ENCODE results near the gene NTNG2.
"Not testable (repeated sequence)": the region's sequence is repeated elsewhere in the genome, so short reads cannot be mapped to it uniquely, and the experiment has no call there.

NTNG2 gene

GRCh38 chr9:132245465-132245864 lies 83.6 kb downstream of the NTNG2 start:
- no peak overlapping the region for H3K27ac Mint-ChIP-seq (ENCODE audit: low read depth)
- peaks cover 15% of the 10 kb centered on the region for H3K27me3 Mint-ChIP-seq
- DNase-seq (ENCODE audit: low spot score in 2 of 2): no peak
- H3K4me3 Mint-ChIP-seq: no peak overlapping the region
- peaks cover 8% of the 10 kb centered on the region for H3K36me3 Mint-ChIP-seq (ENCODE audit: insufficient read depth)
- ATAC-seq (replicated peaks; ENCODE audit: extremely low read depth, poor library complexity, severe bottlenecking): no peak
- peaks cover 13% of the 10 kb centered on the region for H3K4me1 Mint-ChIP-seq
- H3K9me3 Mint-ChIP-seq: no peaks in the 10 kb centered on the region

GRCh38 chr9:132247942-132248341 lies 86.1 kb downstream of the NTNG2 start:
- Mint-ChIP-seq H3K9me3 (no peaks in the 10 kb centered on the region), H3K4me1 (no peaks in the 10 kb centered on the region), H3K27ac (ENCODE audit: low read depth) (no peak overlapping the region), H3K36me3 (ENCODE audit: insufficient read depth) (peaks cover 2% of the 10 kb centered on the region), H3K4me3 (no peak overlapping the region), H3K27me3 (peaks cover 15% of the 10 kb centered on the region)
- ATAC-seq (replicated peaks; ENCODE audit: extremely low read depth, poor library complexity, severe bottlenecking) (no peak), DNase-seq (ENCODE audit: low spot score in 2 of 2) (no peak)

GRCh38 chr9:132249123-132249522 lies 87.3 kb downstream of the NTNG2 start:
- Mint-ChIP-seq H3K9me3 (no peaks in the 10 kb centered on the region), H3K36me3 (ENCODE audit: insufficient read depth) (no peaks in the 10 kb centered on the region), H3K27ac (ENCODE audit: low read depth) (no peak overlapping the region), H3K27me3 (peaks cover 15% of the 10 kb centered on the region), H3K4me3 (no peak overlapping the region), H3K4me1 (no peaks in the 10 kb centered on the region)
- DNase-seq (ENCODE audit: low spot score in 2 of 2) (no peak), ATAC-seq (replicated peaks; ENCODE audit: extremely low read depth, poor library complexity, severe bottlenecking) (no peak)

GRCh38 chr9:132249690-132250089 lies 87.8 kb downstream of the NTNG2 start:
- peaks cover 15% of the 10 kb centered on the region for H3K27me3 Mint-ChIP-seq
- H3K4me1 Mint-ChIP-seq: no peaks in the 10 kb centered on the region
- no peak for DNase-seq (ENCODE audit: low spot score in 2 of 2)
- H3K36me3 Mint-ChIP-seq (ENCODE audit: insufficient read depth): no peaks in the 10 kb centered on the region
- no peaks in the 10 kb centered on the region for H3K9me3 Mint-ChIP-seq
- no peak overlapping the region for H3K4me3 Mint-ChIP-seq
- ATAC-seq (replicated peaks; ENCODE audit: extremely low read depth, poor library complexity, severe bottlenecking): no peak
- H3K27ac Mint-ChIP-seq (ENCODE audit: low read depth): no peak overlapping the region

GRCh38 chr9:132250324-132251262 lies 88.7 kb downstream of the NTNG2 start:
- H3K36me3 Mint-ChIP-seq (ENCODE audit: insufficient read depth): no peaks in the 10 kb centered on the region
- H3K9me3 Mint-ChIP-seq: no peaks in the 10 kb centered on the region
- peaks cover 15% of the 10 kb centered on the region for H3K27me3 Mint-ChIP-seq
- ATAC-seq (replicated peaks; ENCODE audit: extremely low read depth, poor library complexity, severe bottlenecking) (no peak), DNase-seq (ENCODE audit: low spot score in 2 of 2) (no peak)
- no peak overlapping the region for H3K27ac Mint-ChIP-seq (ENCODE audit: low read depth)
- no peak overlapping the region for H3K4me3 Mint-ChIP-seq
- no peaks in the 10 kb centered on the region for H3K4me1 Mint-ChIP-seq

GRCh38 chr9:132260846-132261245 lies 99.0 kb downstream of the NTNG2 start:
- Mint-ChIP-seq H3K27ac (ENCODE audit: low read depth) (no peak overlapping the region), H3K4me1 (peaks cover 7% of the 10 kb centered on the region), H3K9me3 (no peaks in the 10 kb centered on the region), H3K4me3 (no peak overlapping the region), H3K36me3 (ENCODE audit: insufficient read depth) (peaks cover 38% of the 10 kb centered on the region), H3K27me3 (no peaks in the 10 kb centered on the region)
- no peak for DNase-seq (ENCODE audit: low spot score in 2 of 2)
- ATAC-seq (replicated peaks; ENCODE audit: extremely low read depth, poor library complexity, severe bottlenecking): no peak

GRCh38 chr9:132266017-132266416 lies 104.2 kb downstream of the NTNG2 start:
- no peak for DNase-seq (ENCODE audit: low spot score in 2 of 2)
- Mint-ChIP-seq H3K9me3 (no peaks in the 10 kb centered on the region), H3K4me1 (peaks cover 6% of the 10 kb centered on the region), H3K36me3 (ENCODE audit: insufficient read depth) (peaks cover 58% of the 10 kb centered on the region), H3K27ac (ENCODE audit: low read depth) (no peak overlapping the region), H3K4me3 (no peak overlapping the region), H3K27me3 (no peaks in the 10 kb centered on the region)
- no peak for ATAC-seq (replicated peaks; ENCODE audit: extremely low read depth, poor library complexity, severe bottlenecking)

- H3K4me1 Mint-ChIP-seq: peaks cover 6% of the 10 kb centered on the region
- DNase-seq (ENCODE audit: low spot score in 2 of 2): no peak
- H3K27me3 Mint-ChIP-seq: no peaks in the 10 kb centered on the region
- peaks cover 57% of the 10 kb centered on the region for H3K36me3 Mint-ChIP-seq (ENCODE audit: insufficient read depth)
- no peak overlapping the region for H3K4me3 Mint-ChIP-seq
- H3K9me3 Mint-ChIP-seq: no peaks in the 10 kb centered on the region
- H3K27ac Mint-ChIP-seq (ENCODE audit: low read depth): no peak overlapping the region
- no peak for ATAC-seq (replicated peaks; ENCODE audit: extremely low read depth, poor library complexity, severe bottlenecking)
Observed at GRCh38 chr9:132267660-132268059, 105.8 kb downstream of the NTNG2 start.

- Mint-ChIP-seq H3K36me3 (ENCODE audit: insufficient read depth) (peaks cover 61% of the 10 kb centered on the region), H3K27me3 (no peaks in the 10 kb centered on the region), H3K27ac (ENCODE audit: low read depth) (no peak overlapping the region), H3K4me3 (no peak overlapping the region), H3K9me3 (no peaks in the 10 kb centered on the region), H3K4me1 (peaks cover 6% of the 10 kb centered on the region)
- ATAC-seq (replicated peaks; ENCODE audit: extremely low read depth, poor library complexity, severe bottlenecking) (no peak), DNase-seq (ENCODE audit: low spot score in 2 of 2) (peak; percentile 54 to 58)
Observed at GRCh38 chr9:132268725-132269352, 107.0 kb downstream of the NTNG2 start.

GRCh38 chr9:132269704-132270516 lies 108.1 kb downstream of the NTNG2 start:
- H3K4me1 Mint-ChIP-seq; H3K4me3 Mint-ChIP-seq; H3K27ac Mint-ChIP-seq (ENCODE audit: low read depth); DNase-seq (ENCODE audit: low spot score in 2 of 2); H3K9me3 Mint-ChIP-seq; ATAC-seq (replicated peaks; ENCODE audit: extremely low read depth, poor library complexity, severe bottlenecking); H3K27me3 Mint-ChIP-seq: not testable (repeated sequence)
- peaks cover 61% of the 10 kb centered on the region for H3K36me3 Mint-ChIP-seq (ENCODE audit: insufficient read depth)

- no peak overlapping the region for H3K4me3 Mint-ChIP-seq
- peak overlapping the region; percentile 36 for H3K27ac Mint-ChIP-seq (ENCODE audit: low read depth)
- DNase-seq (ENCODE audit: low spot score in 2 of 2) (no peak), ATAC-seq (replicated peaks; ENCODE audit: extremely low read depth, poor library complexity, severe bottlenecking) (no peak)
- H3K27me3 Mint-ChIP-seq: no peaks in the 10 kb centered on the region
- H3K36me3 Mint-ChIP-seq (ENCODE audit: insufficient read depth): peaks cover 87% of the 10 kb centered on the region
- H3K4me1 Mint-ChIP-seq: no peaks in the 10 kb centered on the region
- H3K9me3 Mint-ChIP-seq: no peaks in the 10 kb centered on the region
Observed at GRCh38 chr9:132274861-132275260, 113.0 kb downstream of the NTNG2 start.

- DNase-seq (ENCODE audit: low spot score in 2 of 2) (no peak), ATAC-seq (replicated peaks; ENCODE audit: extremely low read depth, poor library complexity, severe bottlenecking) (no peak)
- H3K4me3 Mint-ChIP-seq: no peak overlapping the region
- H3K4me1 Mint-ChIP-seq: peaks cover 14% of the 10 kb centered on the region
- H3K27ac Mint-ChIP-seq (ENCODE audit: low read depth): no peak overlapping the region
- peaks cover 89% of the 10 kb centered on the region for H3K36me3 Mint-ChIP-seq (ENCODE audit: insufficient read depth)
- no peaks in the 10 kb centered on the region for H3K27me3 Mint-ChIP-seq
- H3K9me3 Mint-ChIP-seq: no peaks in the 10 kb centered on the region
Observed at GRCh38 chr9:132283165-132283564, 121.3 kb downstream of the NTNG2 start.
